Osteocyte (in vitro differentiated cells): ENCODE measurements around the gene SLC30A5. TPM values are rescaled to one million over a fixed set of nuclear protein-coding genes. Genes with fewer than 3 reads are reported as not detected.
"Not testable (repeated sequence)": the region's sequence is repeated elsewhere in the genome, so short reads cannot be mapped to it uniquely, and the experiment has no call there.

ENCODE experiments used
- DNase-seq: peaks from one replicate; pipeline ENCODE4 v3.0.0; 2021; ENCODE audit warnings: mixed read lengths; ENCODE audit not compliant: unreplicated experiment; ENCODE audit errors: extremely low spot score
- H3K27ac Mint-ChIP-seq: one replicate; pipeline ENCODE4 v1.8.0; 2021; ENCODE audit warnings: mild to moderate bottlenecking, mixed read lengths; ENCODE audit not compliant: unreplicated experiment
- H3K27me3 Mint-ChIP-seq: one replicate; pipeline ENCODE4 v1.8.0; 2021; ENCODE audit warnings: mixed read lengths; ENCODE audit not compliant: unreplicated experiment
- H3K36me3 Mint-ChIP-seq: one replicate; pipeline ENCODE4 v1.8.0; 2021; ENCODE audit warnings: mixed read lengths; ENCODE audit not compliant: unreplicated experiment
- H3K4me1 Mint-ChIP-seq: one replicate; pipeline ENCODE4 v1.8.0; 2021; ENCODE audit warnings: mixed read lengths; ENCODE audit not compliant: unreplicated experiment
- H3K4me3 Mint-ChIP-seq: one replicate; pipeline ENCODE4 v1.8.0; 2021; ENCODE audit warnings: mild to moderate bottlenecking, moderate library complexity, mixed read lengths; ENCODE audit not compliant: unreplicated experiment
- H3K9me3 Mint-ChIP-seq: one replicate; pipeline ENCODE4 v1.8.0; 2021; ENCODE audit warnings: mixed read lengths; ENCODE audit not compliant: unreplicated experiment
- total RNA-seq: library from RNA; stranded (reverse); gene quantifications from 2 replicates; pipeline ENCODE4 v1.2.1, GENCODE V29; 2021
- TF ChIP-seq, protein P1 (sequence below): fragments of 200-600 bp; sonication (generic); IDR thresholded peaks from 2 replicates; pipeline ENCODE4 v1.5.0; 2021; ENCODE audit warnings: antibody characterized with exemption, mild to moderate bottlenecking, moderate library complexity

The SLC30A5 gene
- total RNA-seq, 1 donor from 2014 or later, result 57.6 TPM

DNA sequence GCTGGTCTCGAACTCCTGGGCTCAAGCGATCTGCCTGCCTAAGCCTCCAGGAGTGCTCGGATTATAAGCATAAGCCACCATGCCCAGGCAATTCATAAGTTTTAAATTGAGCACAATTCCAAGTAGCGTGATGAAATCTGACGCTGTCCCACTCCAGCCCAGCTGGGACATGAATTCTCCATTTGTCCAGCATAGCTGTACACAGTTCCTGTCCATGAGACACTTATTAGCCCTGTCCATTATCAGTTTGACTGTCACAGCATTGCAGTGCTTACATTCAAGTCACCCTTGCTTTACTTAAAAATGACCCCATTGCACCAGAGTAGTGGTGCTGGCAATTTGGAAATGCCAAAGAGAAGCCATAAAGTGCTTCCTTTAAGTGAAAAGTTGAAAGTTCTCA is 7.6 kb upstream of the SLC30A5 start:
- no peak for DNase-seq
- Mint-ChIP-seq H3K36me3 (no peaks in the 10 kb centered on the region), H3K4me1 (no peaks in the 10 kb centered on the region), H3K27ac (no peak overlapping the region), H3K4me3 (no peak overlapping the region), H3K27me3 (peaks cover 7% of the 10 kb centered on the region), H3K9me3 (no peaks in the 10 kb centered on the region)
- TF ChIP-seq, protein P1, sequence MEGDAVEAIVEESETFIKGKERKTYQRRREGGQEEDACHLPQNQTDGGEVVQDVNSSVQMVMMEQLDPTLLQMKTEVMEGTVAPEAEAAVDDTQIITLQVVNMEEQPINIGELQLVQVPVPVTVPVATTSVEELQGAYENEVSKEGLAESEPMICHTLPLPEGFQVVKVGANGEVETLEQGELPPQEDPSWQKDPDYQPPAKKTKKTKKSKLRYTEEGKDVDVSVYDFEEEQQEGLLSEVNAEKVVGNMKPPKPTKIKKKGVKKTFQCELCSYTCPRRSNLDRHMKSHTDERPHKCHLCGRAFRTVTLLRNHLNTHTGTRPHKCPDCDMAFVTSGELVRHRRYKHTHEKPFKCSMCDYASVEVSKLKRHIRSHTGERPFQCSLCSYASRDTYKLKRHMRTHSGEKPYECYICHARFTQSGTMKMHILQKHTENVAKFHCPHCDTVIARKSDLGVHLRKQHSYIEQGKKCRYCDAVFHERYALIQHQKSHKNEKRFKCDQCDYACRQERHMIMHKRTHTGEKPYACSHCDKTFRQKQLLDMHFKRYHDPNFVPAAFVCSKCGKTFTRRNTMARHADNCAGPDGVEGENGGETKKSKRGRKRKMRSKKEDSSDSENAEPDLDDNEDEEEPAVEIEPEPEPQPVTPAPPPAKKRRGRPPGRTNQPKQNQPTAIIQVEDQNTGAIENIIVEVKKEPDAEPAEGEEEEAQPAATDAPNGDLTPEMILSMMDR, result no peak

DNA sequence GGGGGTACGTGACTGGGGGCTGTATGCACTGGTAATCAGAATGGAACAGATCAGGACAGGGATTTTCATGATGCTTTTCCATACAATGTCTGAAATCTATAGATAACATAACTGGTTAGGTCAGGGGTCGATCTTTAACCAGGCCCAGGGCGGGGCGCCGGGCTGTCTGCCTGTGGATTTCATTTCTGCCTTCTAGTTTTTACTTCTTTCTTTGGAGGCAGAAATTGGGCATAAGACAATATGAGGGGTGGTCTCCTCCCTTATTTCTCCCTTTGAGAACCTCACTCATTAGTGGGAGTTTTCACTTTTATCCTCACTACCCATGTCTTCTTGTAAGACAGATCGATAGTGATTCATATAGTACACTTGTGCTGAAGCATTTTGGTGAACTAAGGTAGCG is 5.8 kb upstream of the SLC30A5 start:
- H3K27ac Mint-ChIP-seq, H3K27me3 Mint-ChIP-seq, H3K9me3 Mint-ChIP-seq, H3K4me1 Mint-ChIP-seq, H3K4me3 Mint-ChIP-seq, H3K36me3 Mint-ChIP-seq, DNase-seq: not testable (repeated sequence)

DNA sequence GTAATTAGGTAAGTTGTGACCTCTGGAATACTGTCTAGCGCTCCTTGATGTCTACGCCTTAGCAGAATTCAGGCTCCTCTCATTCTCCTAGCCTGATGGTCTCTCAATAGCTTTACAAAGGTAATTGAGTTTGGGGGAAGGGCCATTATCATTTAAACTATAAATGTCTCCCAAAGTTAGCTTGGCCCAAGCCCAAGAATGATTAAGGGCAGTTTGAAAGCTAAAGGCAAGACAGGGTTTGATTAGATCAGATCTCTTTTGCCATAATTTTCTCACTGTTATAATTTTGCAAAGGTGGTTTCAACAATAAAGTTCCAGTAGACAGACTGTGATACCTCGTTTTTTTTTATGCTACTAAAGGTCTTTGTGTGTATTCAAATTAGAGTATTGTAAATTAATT is 3.7 kb upstream of the SLC30A5 start:
- no peaks in the 10 kb centered on the region for H3K9me3 Mint-ChIP-seq
- TF ChIP-seq, protein P1, result no peak
- no peaks in the 10 kb centered on the region for H3K27me3 Mint-ChIP-seq
- peaks cover 7% of the 10 kb centered on the region for H3K4me1 Mint-ChIP-seq
- no peak overlapping the region for H3K27ac Mint-ChIP-seq
- DNase-seq, result no peak
- no peaks in the 10 kb centered on the region for H3K36me3 Mint-ChIP-seq
- H3K4me3 Mint-ChIP-seq, result no peak overlapping the region

DNA sequence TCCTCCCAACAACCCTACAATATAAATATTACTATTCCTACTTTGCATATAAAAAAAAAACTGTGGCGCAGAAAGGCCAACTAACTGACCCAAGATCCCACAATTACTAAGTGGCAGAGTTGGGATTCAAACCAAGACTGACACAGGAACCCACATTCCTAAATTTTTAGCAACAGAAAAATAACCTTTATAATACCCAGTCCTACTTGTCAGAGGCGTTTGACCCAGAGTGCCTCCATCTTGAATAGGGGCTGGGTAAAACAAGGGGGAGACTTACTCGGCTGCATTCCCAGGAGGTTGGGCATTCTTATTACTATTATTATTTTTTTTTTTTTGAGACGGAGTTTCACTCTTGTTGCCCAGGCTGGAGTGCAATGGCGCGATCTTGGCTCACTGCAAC is 2.0 kb upstream of the SLC30A5 start:
- Mint-ChIP-seq H3K36me3 (peaks cover 5% of the 10 kb centered on the region), H3K9me3 (no peaks in the 10 kb centered on the region), H3K27ac (no peak overlapping the region), H3K4me1 (peaks cover 17% of the 10 kb centered on the region), H3K27me3 (no peaks in the 10 kb centered on the region), H3K4me3 (no peak overlapping the region)
- TF ChIP-seq, protein P1, result no peak
- no peak for DNase-seq

DNA sequence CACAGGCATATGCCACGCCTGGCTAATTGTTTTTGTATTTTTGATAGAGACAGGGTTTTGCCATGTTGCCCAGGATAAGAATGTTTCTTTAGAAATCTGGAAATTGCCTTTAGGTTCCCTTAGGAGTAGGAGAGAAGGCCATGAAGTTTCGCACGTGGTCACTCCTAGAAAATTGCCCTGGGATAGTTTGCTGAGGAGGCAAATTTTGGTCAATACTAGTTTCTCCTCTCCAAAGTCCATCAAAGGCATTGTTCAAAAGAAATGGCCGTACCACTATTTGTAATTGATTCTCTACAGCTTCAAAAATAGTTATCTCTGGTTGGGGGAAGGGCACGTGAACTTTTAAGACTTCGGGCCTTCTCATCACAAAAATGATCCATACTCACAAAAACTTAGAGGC is 845 bp upstream of the SLC30A5 start:
- Mint-ChIP-seq H3K4me1 (peaks cover 22% of the 10 kb centered on the region), H3K4me3 (no peak overlapping the region), H3K27ac (peak overlapping the region; percentile 56), H3K9me3 (no peaks in the 10 kb centered on the region), H3K36me3 (peaks cover 10% of the 10 kb centered on the region), H3K27me3 (no peaks in the 10 kb centered on the region)
- TF ChIP-seq, protein P1, result no peak
- no peak for DNase-seq

DNA sequence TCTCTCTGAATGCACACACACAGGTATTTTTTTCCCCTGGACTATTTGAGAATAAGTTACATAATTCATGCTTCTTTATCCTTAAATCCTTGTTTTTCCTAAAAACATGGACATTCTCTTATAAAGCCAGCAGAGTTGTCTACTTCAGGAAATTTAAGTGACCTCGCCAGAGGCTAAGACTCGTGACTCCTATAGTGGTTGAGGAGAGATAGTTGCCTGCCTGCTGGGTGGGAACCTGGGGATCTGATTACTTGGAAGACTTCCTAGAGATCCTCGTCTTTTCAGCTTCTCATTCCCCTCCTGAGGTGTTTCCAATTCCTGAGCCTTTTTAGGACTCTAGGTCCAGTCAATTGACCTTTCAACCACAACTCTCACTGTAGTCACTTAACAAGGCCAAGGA is 5.5 kb downstream of the SLC30A5 start:
- no peak for DNase-seq
- peaks cover 32% of the 10 kb centered on the region for H3K4me1 Mint-ChIP-seq
- H3K27me3 Mint-ChIP-seq, result no peaks in the 10 kb centered on the region
- H3K9me3 Mint-ChIP-seq, result no peaks in the 10 kb centered on the region
- no peak overlapping the region for H3K4me3 Mint-ChIP-seq
- TF ChIP-seq, protein P1, result no peak
- H3K27ac Mint-ChIP-seq, result peak overlapping the region; percentile 46
- H3K36me3 Mint-ChIP-seq, result peaks cover 28% of the 10 kb centered on the region
